Central memory CD8-positive, alpha-beta T cell (primary cell): ENCODE measurements around the gene TAP2.
"Not testable (repeated sequence)": the region's sequence is repeated elsewhere in the genome, so short reads cannot be mapped to it uniquely, and the experiment has no call there.

Experiments used
- ATAC-seq: fragments of 150-1000 bp; cut with Tn5 transposase; replicated peaks from 2 replicates; pipeline ENCODE4 v1.10.0; 2022; ENCODE audit warnings: mild to moderate bottlenecking, moderate FRiP score, moderate number of reproducible peaks; ENCODE audit not compliant: poor library complexity, severe bottlenecking; ENCODE audit errors: extremely low read depth
- DNase-seq, 2 donors: peaks; one replicate each; pipeline ENCODE4 v3.0.0; 2021; ENCODE audit warnings: low spot score in 2 of 2
- H3K27ac Mint-ChIP-seq: one replicate; pipeline ENCODE4 v1.8.0; 2022; ENCODE audit warnings: low read depth, mild to moderate bottlenecking, moderate library complexity, mixed read lengths
- H3K27me3 Mint-ChIP-seq: one replicate; pipeline ENCODE4 v1.8.0; 2022; ENCODE audit warnings: mixed read lengths
- H3K36me3 Mint-ChIP-seq: one replicate; pipeline ENCODE4 v1.8.0; 2022; ENCODE audit warnings: mild to moderate bottlenecking, moderate library complexity, mixed read lengths; ENCODE audit not compliant: insufficient read depth
- H3K4me1 Mint-ChIP-seq: one replicate; pipeline ENCODE4 v1.8.0; 2022; ENCODE audit warnings: mixed read lengths
- H3K4me3 Mint-ChIP-seq: one replicate; pipeline ENCODE4 v1.8.0; 2022; ENCODE audit warnings: mild to moderate bottlenecking, moderate library complexity, mixed read lengths
- H3K9me3 Mint-ChIP-seq: one replicate; pipeline ENCODE4 v1.8.0; 2022; ENCODE audit warnings: mixed read lengths

The TAP2 gene

GRCh38 chr6:32818867-32819266 lies 19.7 kb downstream of the TAP2 start:
- Mint-ChIP-seq H3K27ac (no peak overlapping the region), H3K4me1 (no peaks in the 10 kb centered on the region), H3K9me3 (no peaks in the 10 kb centered on the region), H3K36me3 (peaks cover 4% of the 10 kb centered on the region), H3K27me3 (no peaks in the 10 kb centered on the region), H3K4me3 (no peak overlapping the region)
- no peak for ATAC-seq
- DNase-seq: no peak

GRCh38 chr6:32816746-32817204 lies 21.8 kb downstream of the TAP2 start, which contains the start of gene HLA-DOB:
TSS of gene HLA-DOB (minus strand) at chr6:32817002. CDS start at chr6:32816951, 51 bp downstream.
- no peaks in the 10 kb centered on the region for H3K9me3 Mint-ChIP-seq
- no peaks in the 10 kb centered on the region for H3K27me3 Mint-ChIP-seq
- H3K27ac Mint-ChIP-seq: no peak within 1 kb of the TSS
- H3K36me3 Mint-ChIP-seq: peaks cover 4% of the 10 kb centered on the region
- DNase-seq (no peak), ATAC-seq (peak; percentile 24)
- H3K4me1 Mint-ChIP-seq: no peaks in the 10 kb centered on the region
- no peak within 1 kb of the TSS for H3K4me3 Mint-ChIP-seq

GRCh38 chr6:32815996-32816395 lies 22.5 kb downstream of the TAP2 start:
- Mint-ChIP-seq H3K4me1 (no peaks in the 10 kb centered on the region), H3K27ac (no peak overlapping the region), H3K9me3 (no peaks in the 10 kb centered on the region), H3K4me3 (no peak overlapping the region), H3K36me3 (peaks cover 4% of the 10 kb centered on the region), H3K27me3 (no peaks in the 10 kb centered on the region)
- ATAC-seq (no peak), DNase-seq (no peak)

- Mint-ChIP-seq H3K27me3 (no peaks in the 10 kb centered on the region), H3K4me1 (no peaks in the 10 kb centered on the region), H3K27ac (no peak overlapping the region), H3K9me3 (no peaks in the 10 kb centered on the region), H3K4me3 (no peak overlapping the region), H3K36me3 (peaks cover 4% of the 10 kb centered on the region)
- DNase-seq (no peak), ATAC-seq (no peak)
Measured at GRCh38 chr6:32815115-32815514, 23.4 kb downstream of the TAP2 start.

GRCh38 chr6:32814145-32814544 lies 24.4 kb downstream of the TAP2 start:
- H3K4me3 Mint-ChIP-seq: no peak overlapping the region
- H3K27me3 Mint-ChIP-seq: no peaks in the 10 kb centered on the region
- no peak overlapping the region for H3K27ac Mint-ChIP-seq
- peaks cover 4% of the 10 kb centered on the region for H3K36me3 Mint-ChIP-seq
- H3K4me1 Mint-ChIP-seq: no peaks in the 10 kb centered on the region
- H3K9me3 Mint-ChIP-seq: no peaks in the 10 kb centered on the region
- ATAC-seq: no peak
- no peak for DNase-seq

- H3K4me3 Mint-ChIP-seq: no peak overlapping the region
- DNase-seq (no peak), ATAC-seq (no peak)
- no peak overlapping the region for H3K27ac Mint-ChIP-seq
- H3K4me1 Mint-ChIP-seq: peaks cover 5% of the 10 kb centered on the region
- H3K36me3 Mint-ChIP-seq: no peaks in the 10 kb centered on the region
- H3K9me3 Mint-ChIP-seq: no peaks in the 10 kb centered on the region
- peaks cover 34% of the 10 kb centered on the region for H3K27me3 Mint-ChIP-seq
Measured at GRCh38 chr6:32809171-32809570, 29.4 kb downstream of the TAP2 start.

- DNase-seq (no peak), ATAC-seq (no peak)
- no peaks in the 10 kb centered on the region for H3K9me3 Mint-ChIP-seq
- peaks cover 55% of the 10 kb centered on the region for H3K27me3 Mint-ChIP-seq
- no peaks in the 10 kb centered on the region for H3K36me3 Mint-ChIP-seq
- no peak overlapping the region for H3K4me3 Mint-ChIP-seq
- H3K27ac Mint-ChIP-seq: no peak overlapping the region
- H3K4me1 Mint-ChIP-seq: peaks cover 5% of the 10 kb centered on the region
Measured at GRCh38 chr6:32807020-32807580, 31.4 kb downstream of the TAP2 start.

GRCh38 chr6:32805404-32805803 lies 33.1 kb downstream of the TAP2 start:
- not testable (repeated sequence) for H3K4me3 Mint-ChIP-seq, ATAC-seq, H3K36me3 Mint-ChIP-seq, H3K9me3 Mint-ChIP-seq, H3K27ac Mint-ChIP-seq, H3K4me1 Mint-ChIP-seq, DNase-seq
- H3K27me3 Mint-ChIP-seq: peaks cover 69% of the 10 kb centered on the region

- no peak for DNase-seq
- Mint-ChIP-seq H3K4me3 (no peak overlapping the region), H3K36me3 (no peaks in the 10 kb centered on the region), H3K4me1 (peaks cover 5% of the 10 kb centered on the region), H3K27ac (no peak overlapping the region), H3K9me3 (peaks cover 8% of the 10 kb centered on the region), H3K27me3 (peaks cover 78% of the 10 kb centered on the region)
- ATAC-seq: no peak
Measured at GRCh38 chr6:32803416-32803815, 35.1 kb downstream of the TAP2 start.

- H3K4me3 Mint-ChIP-seq: no peak overlapping the region
- H3K4me1 Mint-ChIP-seq: peaks cover 8% of the 10 kb centered on the region
- H3K9me3 Mint-ChIP-seq: peaks cover 10% of the 10 kb centered on the region
- ATAC-seq: no peak
- H3K27ac Mint-ChIP-seq: no peak overlapping the region
- peaks cover 2% of the 10 kb centered on the region for H3K36me3 Mint-ChIP-seq
- DNase-seq: no peak
- H3K27me3 Mint-ChIP-seq: peaks cover 84% of the 10 kb centered on the region
Measured at GRCh38 chr6:32799740-32800139, 38.8 kb downstream of the TAP2 start.

- peaks cover 84% of the 10 kb centered on the region for H3K27me3 Mint-ChIP-seq
- peaks cover 8% of the 10 kb centered on the region for H3K4me1 Mint-ChIP-seq
- DNase-seq: no peak
- no peak for ATAC-seq
- no peak overlapping the region for H3K27ac Mint-ChIP-seq
- peaks cover 2% of the 10 kb centered on the region for H3K36me3 Mint-ChIP-seq
- H3K4me3 Mint-ChIP-seq: no peak overlapping the region
- peaks cover 10% of the 10 kb centered on the region for H3K9me3 Mint-ChIP-seq
Measured at GRCh38 chr6:32799168-32799567, 39.4 kb downstream of the TAP2 start.

- H3K9me3 Mint-ChIP-seq: peaks cover 10% of the 10 kb centered on the region
- DNase-seq (peak; percentile 63 to 85), ATAC-seq (peak; percentile 62)
- H3K4me1 Mint-ChIP-seq: peaks cover 8% of the 10 kb centered on the region
- peaks cover 2% of the 10 kb centered on the region for H3K36me3 Mint-ChIP-seq
- H3K27me3 Mint-ChIP-seq: peaks cover 84% of the 10 kb centered on the region
- peak overlapping the region; percentile 43 for H3K4me3 Mint-ChIP-seq
- H3K27ac Mint-ChIP-seq: peak overlapping the region; percentile 74
Measured at GRCh38 chr6:32796848-32797776, 41.4 kb downstream of the TAP2 start.

- no peak overlapping the region for H3K4me3 Mint-ChIP-seq
- ATAC-seq: no peak
- peaks cover 10% of the 10 kb centered on the region for H3K9me3 Mint-ChIP-seq
- peaks cover 93% of the 10 kb centered on the region for H3K27me3 Mint-ChIP-seq
- H3K27ac Mint-ChIP-seq: no peak overlapping the region
- DNase-seq: no peak
- H3K36me3 Mint-ChIP-seq: peaks cover 2% of the 10 kb centered on the region
- H3K4me1 Mint-ChIP-seq: peaks cover 8% of the 10 kb centered on the region
Measured at GRCh38 chr6:32794510-32794909, 44.0 kb downstream of the TAP2 start.
